CD4-positive, alpha-beta T cell (primary cell): ENCODE results near the gene GTSE1. TPM values are rescaled to one million over a fixed set of nuclear protein-coding genes. Genes with fewer than 3 reads are reported as not detected.
"Not testable (repeated sequence)": the region's sequence is repeated elsewhere in the genome, so short reads cannot be mapped to it uniquely, and the experiment has no call there.

Experiments
- ATAC-seq: fragments of 200-7000 bp; cut with Tn5 transposase; one replicate; pipeline ENCODE4 v1.10.0; 2022; ENCODE audit warnings: mild to moderate bottlenecking; ENCODE audit not compliant: poor library complexity
- CTCF ChIA-PET: fragments of 350-600 bp; sonication (Branson Sonifier 250); formaldehyde crosslinking; loops from one replicate; lab custom pipeline; 2021; ENCODE audit warnings: antibody characterized with exemption, inconsistent platforms; lab: Charles Lee
- POLR2A ChIA-PET: fragments of 350-600 bp; sonication (Branson Sonifier 250); formaldehyde crosslinking; loops from one replicate; lab custom pipeline; 2021; ENCODE audit warnings: antibody characterized with exemption, inconsistent platforms; lab: Charles Lee
- DNase-seq, 14 experiments: peaks; one replicate each; pipeline ENCODE4 v3.0.0-alpha.2; 2013 to 2020; ENCODE audit warnings: mixed read lengths in 2 of 14
- H3K27ac ChIP-seq, 2 donors: one replicate each; pipeline versions ENCODE4 v1.5.1 to v1.7.0; 2013; ENCODE audit warnings: low read length in 2 of 2, low read depth in 1 of 2, mild to moderate bottlenecking in 1 of 2
- H3K27me3 ChIP-seq, 2 experiments: 1 replicate in 1 of 2; 2 replicates in 1 of 2; pipeline versions ENCODE4 v1.6.1 to v1.7.0; 2013; ENCODE audit warnings: low read length in 2 of 2, control low read depth in 1 of 2, mild to moderate bottlenecking in 1 of 2, moderate library complexity in 1 of 2; ENCODE audit not compliant: insufficient read depth in 2 of 2, control insufficient read depth in 1 of 2
- H3K36me3 ChIP-seq: one replicate; pipeline ENCODE4 v1.6.1; 2013; ENCODE audit warnings: low read length, control low read depth; ENCODE audit not compliant: insufficient read depth
- H3K4me1 ChIP-seq: one replicate; pipeline ENCODE4 v1.6.1; 2013; ENCODE audit warnings: low read length, control low read depth; ENCODE audit not compliant: insufficient read depth
- H3K4me3 ChIP-seq: one replicate; pipeline ENCODE4 v1.5.1; 2013; ENCODE audit warnings: mild to moderate bottlenecking, low read length, moderate library complexity
- H3K9me3 ChIP-seq, 2 experiments: 1 replicate in 1 of 2; 2 replicates in 1 of 2; pipeline versions ENCODE4 v1.6.1 to v1.7.0; 2013; ENCODE audit warnings: low read length in 2 of 2, mild to moderate bottlenecking in 2 of 2, control low read depth in 1 of 2, moderate library complexity in 1 of 2; ENCODE audit not compliant: control insufficient read depth in 1 of 2, insufficient read depth in 1 of 2
- H3K27ac Mint-ChIP-seq: one replicate; pipeline ENCODE4 v1.8.0; 2020; ENCODE audit warnings: mixed read lengths
- H3K27me3 Mint-ChIP-seq: one replicate; pipeline ENCODE4 v1.8.0; 2021; ENCODE audit warnings: mixed read lengths
- H3K36me3 Mint-ChIP-seq: one replicate; pipeline ENCODE4 v1.8.0; 2021; ENCODE audit warnings: low read depth, mixed read lengths
- H3K4me1 Mint-ChIP-seq: one replicate; pipeline ENCODE4 v1.8.0; 2021; ENCODE audit warnings: low read depth, mixed read lengths
- H3K4me3 Mint-ChIP-seq: one replicate; pipeline ENCODE4 v1.8.0; 2020; ENCODE audit warnings: mild to moderate bottlenecking, mixed read lengths
- H3K9me3 Mint-ChIP-seq: one replicate; pipeline ENCODE4 v1.8.0; 2020; ENCODE audit warnings: mixed read lengths
- CTCF ChIP-seq: fragments of 200-600 bp; IDR thresholded peaks from one replicate; pipeline ENCODE4 v1.8.0; 2022; ENCODE audit warnings: antibody characterized with exemption, mild to moderate bottlenecking
- intact Hi-C, 2 experiments: fragments of 100-400 bp; cut with DNase I in 1 of 2; cut with micrococcal nuclease in 1 of 2; formaldehyde crosslinking; loops; one replicate each; pipeline versions ENCODE4 v1.15.1 to v1.9.0; 2023 to 2025; cut with DNase I, micrococcal nuclease
- total RNA-seq, 174 experiments: library from RNA in 2 of 174; stranded (reverse) in 2 of 174; gene quantifications; one replicate each; pipeline ENCODE4 v1.2.3 and lab custom pipeline; 2021 to 2026

Gene GTSE1
- total RNA-seq, 2 experiments from 2014 or later, result 0.14 to 0.89 TPM

- Histone ChIP-seq H3K36me3 (no peaks in the 10 kb centered on the region), H3K4me1 (no peaks in the 10 kb centered on the region), H3K27ac (no peak overlapping the region), H3K4me3 (no peak overlapping the region), H3K9me3 (no peaks in the 10 kb centered on the region), H3K27me3 (no peaks in the 10 kb centered on the region)
- DNase-seq (no peak), ATAC-seq (no peak)
- no peaks in the 10 kb centered on the region for H3K4me1 Mint-ChIP-seq
- no peak overlapping the region for H3K4me3 Mint-ChIP-seq
- H3K9me3 Mint-ChIP-seq, result no peaks in the 10 kb centered on the region
- POLR2A ChIA-PET, result no interaction called here
- H3K27ac Mint-ChIP-seq, result no peak overlapping the region
- CTCF ChIA-PET, result no interaction called here
- H3K36me3 Mint-ChIP-seq, result no peaks in the 10 kb centered on the region
- intact Hi-C loops, result no loop called here
- H3K27me3 Mint-ChIP-seq, result no peaks in the 10 kb centered on the region
- TF ChIP-seq CTCF, result no peak
These were observed 11.8 kb downstream of the GTSE1 start for GRCh38 chr22:46308283-46308988.

- Histone ChIP-seq H3K36me3 (no peaks in the 10 kb centered on the region), H3K27ac (no peak overlapping the region), H3K27me3 (no peaks in the 10 kb centered on the region), H3K9me3 (no peaks in the 10 kb centered on the region), H3K4me1 (no peaks in the 10 kb centered on the region), H3K4me3 (no peak overlapping the region)
- Mint-ChIP-seq H3K27me3 (no peaks in the 10 kb centered on the region), H3K9me3 (no peaks in the 10 kb centered on the region), H3K4me3 (no peak overlapping the region), H3K4me1 (no peaks in the 10 kb centered on the region), H3K36me3 (no peaks in the 10 kb centered on the region), H3K27ac (no peak overlapping the region)
- DNase-seq, result no peak
- ChIA-PET POLR2A (no interaction called here), CTCF (no interaction called here)
- no peak for TF ChIP-seq CTCF
- intact Hi-C loops, result loop anchor here (5.0 kb wide), 2 partner anchors 302 to 312 kb away; no protein-coding TSS in a partner anchor
- ATAC-seq, result no peak
These were observed 12.9 kb downstream of the GTSE1 start for GRCh38 chr22:46309526-46310085.

GRCh38 chr22:46312056-46312455, 15.4 kb downstream of the GTSE1 start:
- Histone ChIP-seq H3K4me1 (no peaks in the 10 kb centered on the region), H3K4me3 (no peak overlapping the region), H3K9me3 (no peaks in the 10 kb centered on the region), H3K27ac (no peak overlapping the region), H3K27me3 (no peaks in the 10 kb centered on the region), H3K36me3 (no peaks in the 10 kb centered on the region)
- Mint-ChIP-seq H3K36me3 (no peaks in the 10 kb centered on the region), H3K9me3 (no peaks in the 10 kb centered on the region), H3K4me3 (no peak overlapping the region), H3K27me3 (no peaks in the 10 kb centered on the region), H3K27ac (no peak overlapping the region), H3K4me1 (no peaks in the 10 kb centered on the region)
- intact Hi-C loops, result loop anchor here (5.0 kb wide), 2 partner anchors 305 to 315 kb away; no protein-coding TSS in a partner anchor
- DNase-seq (no peak), ATAC-seq (no peak)
- ChIA-PET CTCF (interaction anchor here (1.4 kb wide), 1 partner anchor 190 kb away, joined by 3 read pairs; no protein-coding TSS in a partner anchor), POLR2A (no interaction called here)
- TF ChIP-seq CTCF, result no peak

GRCh38 chr22:46312848-46313247, 16.2 kb downstream of the GTSE1 start:
- CTCF ChIA-PET, result interaction anchor here (1.0 to 1.4 kb wide), 2 partner anchors 191 to 196 kb away, joined by 3 to 5 read pairs; no protein-coding TSS in a partner anchor
- H3K4me3 ChIP-seq, DNase-seq, H3K4me1 Mint-ChIP-seq, H3K27me3 Mint-ChIP-seq, H3K27ac Mint-ChIP-seq, H3K36me3 Mint-ChIP-seq, H3K4me3 Mint-ChIP-seq, H3K9me3 Mint-ChIP-seq, H3K27ac ChIP-seq, POLR2A ChIA-PET, H3K27me3 ChIP-seq, H3K4me1 ChIP-seq, ATAC-seq, H3K36me3 ChIP-seq, H3K9me3 ChIP-seq: not testable (repeated sequence)
- intact Hi-C loops, result loop anchor here (5.0 kb wide), 2 partner anchors 306 to 316 kb away; no protein-coding TSS in a partner anchor
